HG03442 (cell line): ENCODE results near the gene SNX24.
"Not testable (repeated sequence)": the region's sequence is repeated elsewhere in the genome, so short reads cannot be mapped to it uniquely, and the experiment has no call there.

ENCODE experiments used
- ATAC-seq: cut with Tn5 transposase; IDR thresholded peaks from one replicate; pipeline ENCODE4 v1.9.1; 2021; ENCODE audit warnings: mild to moderate bottlenecking, moderate library complexity; ENCODE audit not compliant: unreplicated experiment

Gene SNX24

DNA sequence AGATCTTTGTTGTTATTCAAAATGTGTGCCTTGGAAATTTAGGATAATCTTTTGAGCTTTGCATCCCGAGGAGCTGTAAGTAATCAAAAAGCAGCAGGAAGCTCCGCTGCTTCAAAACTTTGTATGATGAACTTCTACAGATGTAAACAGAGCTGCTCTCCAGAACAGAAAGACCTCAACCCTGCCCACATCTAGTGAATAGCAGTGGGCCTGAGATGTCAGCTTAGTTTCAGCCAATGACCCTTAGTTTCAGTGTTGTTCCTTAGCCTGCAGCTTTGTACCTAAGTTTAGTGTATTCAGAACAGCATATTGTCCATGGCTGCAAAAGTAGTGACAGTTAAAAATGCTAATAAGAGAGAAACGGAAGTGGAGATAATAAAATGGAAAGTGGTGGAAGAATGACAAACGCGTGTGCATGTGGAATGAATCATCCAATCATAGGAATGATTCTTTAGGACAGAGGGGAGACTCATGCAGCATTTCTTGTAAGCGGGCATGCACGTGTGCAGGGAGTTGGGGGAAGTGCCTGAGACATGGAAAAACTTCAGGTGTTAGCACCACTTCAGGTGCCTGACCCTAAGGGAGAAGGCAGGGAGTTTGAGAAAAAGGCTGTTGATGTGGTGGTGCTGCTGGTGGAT lies 24.9 kb downstream of the SNX24 start:
- ATAC-seq, result no peak

DNA sequence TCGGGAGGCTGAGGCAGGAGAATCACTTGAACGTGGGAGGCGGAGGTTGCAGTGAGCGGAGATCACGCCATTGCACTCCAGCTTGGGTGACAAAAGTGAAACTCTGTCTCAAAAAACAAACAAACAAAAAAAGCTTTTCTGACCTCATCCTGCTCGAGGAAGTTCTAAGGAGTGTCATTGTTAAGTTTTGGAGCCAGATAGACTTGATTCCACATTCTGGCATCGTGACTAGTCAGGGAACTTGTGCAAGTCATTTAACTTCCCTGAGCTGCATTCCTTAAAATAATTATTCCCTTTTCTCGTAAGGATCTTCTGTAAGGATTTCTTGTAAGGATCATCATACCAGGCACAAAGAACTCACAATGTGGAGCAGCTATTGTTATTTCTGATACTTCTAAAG lies 26.2 kb downstream of the SNX24 start:
- ATAC-seq, result no peak

DNA sequence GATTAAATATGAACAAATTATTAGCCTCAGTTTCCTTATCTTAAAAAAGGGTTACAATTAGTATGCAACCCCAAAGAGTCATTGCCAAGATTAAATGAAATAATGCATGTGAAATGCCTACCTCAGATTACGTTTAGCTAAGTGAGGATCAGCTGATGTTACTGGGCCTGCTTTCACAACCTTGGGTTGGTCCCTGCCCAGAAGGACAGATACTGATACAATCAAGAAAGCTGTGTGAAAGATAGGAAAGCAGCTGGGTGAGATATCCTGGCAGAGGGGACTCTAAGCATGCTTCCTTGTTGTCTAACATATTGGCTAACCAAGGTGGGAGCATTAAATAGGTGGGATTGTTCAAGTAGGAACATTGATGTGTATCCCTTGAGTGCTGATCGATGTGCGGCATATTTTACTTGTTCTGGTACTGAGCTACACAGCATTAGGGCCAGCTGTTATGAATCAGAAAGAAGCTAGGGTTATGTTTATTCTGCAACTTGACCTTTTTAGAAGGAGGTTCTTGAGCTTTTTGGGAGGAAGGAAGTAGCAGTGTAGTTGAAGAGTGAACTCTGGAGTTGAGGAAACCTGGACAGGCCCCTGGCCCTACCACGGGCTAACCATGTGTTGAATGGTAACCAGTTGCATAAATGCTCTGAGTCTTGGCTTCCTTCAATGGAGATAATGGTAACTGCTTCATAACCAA lies 28.9 kb downstream of the SNX24 start:
- no peak for ATAC-seq

DNA sequence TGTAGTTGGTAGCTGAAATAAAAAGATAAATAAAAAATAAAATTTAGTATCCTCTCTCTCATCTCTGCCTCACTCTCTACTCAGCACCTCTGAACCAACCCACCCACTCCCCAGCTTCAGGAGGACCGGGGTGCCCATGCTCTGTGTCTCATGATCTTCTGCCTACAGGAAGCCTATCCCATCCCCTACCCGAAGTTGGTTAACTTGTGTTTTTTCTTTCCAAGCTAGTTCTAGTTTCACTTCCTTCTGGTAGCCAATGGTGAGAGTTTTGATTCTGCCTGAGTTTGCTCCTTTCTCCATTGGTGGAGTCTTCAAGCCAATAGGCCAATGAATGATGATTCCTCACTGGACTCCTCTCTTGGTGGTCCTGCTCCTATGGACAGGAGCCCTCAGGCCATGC lies 32.1 kb downstream of the SNX24 start:
- peak; percentile 52 for ATAC-seq

DNA sequence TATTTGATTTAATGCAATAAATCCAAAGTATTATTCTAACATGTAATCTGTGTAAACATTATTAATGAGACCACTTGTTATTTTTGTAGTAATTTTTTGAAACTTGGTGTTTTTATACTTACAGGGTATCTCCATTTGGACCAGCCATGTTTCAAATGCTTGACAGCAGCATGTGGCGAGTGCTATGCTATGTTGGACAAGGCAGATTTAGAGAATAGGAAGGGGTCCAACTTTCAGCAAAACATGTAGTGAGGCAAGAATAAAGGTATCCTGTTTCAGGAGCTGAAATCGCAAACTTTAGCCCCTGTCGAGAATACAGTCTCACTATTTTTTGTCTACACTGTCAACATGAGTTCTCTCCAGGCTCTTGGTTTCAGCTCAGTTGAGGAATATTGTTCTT lies 33.7 kb downstream of the SNX24 start:
- no peak for ATAC-seq

DNA sequence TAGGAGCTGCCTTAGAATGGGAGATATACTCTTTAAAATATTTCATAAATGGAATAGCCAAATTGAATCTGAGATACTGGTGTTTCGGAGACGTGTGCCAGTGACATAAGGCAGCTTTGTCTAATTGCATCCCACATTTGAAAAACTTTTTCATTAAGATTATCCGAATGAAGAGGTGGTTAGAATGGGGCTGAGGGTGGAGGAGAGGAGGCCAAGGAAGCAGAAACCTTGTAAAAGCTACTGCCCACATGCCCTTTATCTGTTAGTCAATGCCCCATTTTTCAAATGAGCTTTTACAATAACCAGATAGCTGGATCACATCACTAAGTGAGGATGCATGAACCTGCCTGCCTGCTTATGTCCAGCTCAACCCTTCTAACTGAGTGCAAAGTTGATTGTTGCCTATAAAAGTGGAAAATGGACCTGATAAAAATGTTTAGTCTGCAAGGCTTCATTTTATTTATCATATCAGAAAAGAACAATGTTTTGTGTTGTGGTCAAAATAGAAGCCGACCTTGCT lies 34.8 kb downstream of the SNX24 start:
- ATAC-seq, result no peak

DNA sequence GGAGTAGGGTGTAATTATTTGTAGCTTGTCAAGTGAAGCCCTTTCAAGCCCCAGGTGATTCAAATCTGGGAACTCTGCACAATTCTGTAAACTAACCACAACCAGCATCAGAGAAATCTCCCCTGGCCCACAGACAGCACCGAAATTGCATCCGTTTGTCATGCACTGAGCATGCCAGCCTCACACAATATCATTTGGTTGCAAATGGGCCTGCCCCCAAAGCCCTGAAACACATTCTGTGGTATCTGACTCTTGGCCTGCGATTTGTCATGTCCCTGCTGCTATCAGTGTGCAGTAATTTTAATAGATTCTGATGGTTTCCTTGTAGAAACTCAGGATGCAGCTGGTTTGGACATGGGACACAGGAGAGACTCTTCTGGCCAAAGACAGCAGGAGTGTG lies 35.3 kb downstream of the SNX24 start:
- ATAC-seq, result peak; percentile 88

DNA sequence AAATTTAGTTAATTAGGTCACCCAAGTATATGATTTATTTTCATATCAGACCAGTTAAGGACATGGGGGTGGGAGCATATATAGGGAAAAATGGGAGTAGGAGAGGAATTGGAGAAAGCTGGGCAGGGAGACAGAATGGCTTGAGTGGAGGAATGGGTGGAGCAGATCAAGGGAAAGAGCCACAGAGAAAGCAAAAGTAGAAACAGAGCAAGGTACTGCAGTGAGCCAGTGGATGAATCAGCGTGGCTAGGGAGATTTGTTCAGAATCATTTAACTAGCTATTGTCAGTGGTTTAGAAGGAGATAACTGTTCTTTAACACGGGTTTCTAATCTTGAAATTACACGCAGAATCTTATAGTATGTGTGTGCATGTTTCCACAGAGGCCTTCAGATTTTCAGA lies 37.4 kb downstream of the SNX24 start:
- ATAC-seq, result peak; percentile 44

DNA sequence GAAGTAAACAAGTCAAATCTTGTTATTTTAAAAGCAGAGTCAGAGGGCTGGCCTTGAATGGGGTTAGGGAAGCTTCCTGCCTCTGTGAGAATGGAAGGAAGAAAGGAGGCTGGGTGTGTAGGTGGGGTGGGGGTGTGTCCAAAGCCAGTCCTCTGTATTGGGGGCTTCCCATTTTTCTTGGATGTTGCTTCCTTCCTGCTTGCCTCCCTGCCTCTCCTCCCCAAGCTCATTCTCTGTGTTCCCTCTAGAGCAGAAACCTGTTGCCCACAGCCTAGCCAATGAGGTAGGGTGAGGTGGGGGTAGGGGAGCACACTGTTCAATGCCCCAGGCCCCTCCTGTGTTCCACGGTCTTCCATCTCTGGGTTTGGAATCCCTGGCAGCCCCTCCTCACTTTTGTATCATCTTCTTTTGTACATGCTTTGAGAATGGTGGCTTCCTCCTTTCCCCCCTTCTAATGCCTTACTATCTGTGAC lies 39.7 kb downstream of the SNX24 start:
- no peak for ATAC-seq

DNA sequence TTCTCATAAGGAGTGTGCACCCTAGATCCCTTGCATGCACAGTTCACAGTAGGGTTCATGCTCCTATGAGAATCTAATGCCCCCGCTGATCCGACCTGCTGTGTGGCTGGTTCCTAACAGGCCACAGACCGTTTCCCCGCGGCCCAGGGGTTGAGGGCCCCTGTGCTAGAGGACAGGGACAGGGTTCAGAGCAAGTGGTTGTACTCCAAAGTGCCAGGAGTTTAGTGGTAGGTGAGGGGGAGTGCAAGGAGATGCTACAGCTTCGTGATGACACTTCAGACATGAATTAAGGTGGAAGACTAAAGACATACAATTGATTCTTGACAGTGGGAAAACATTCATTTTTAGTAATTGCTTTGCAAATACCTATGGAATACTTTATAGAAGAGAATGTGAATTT lies 40.5 kb downstream of the SNX24 start:
- no peak for ATAC-seq

DNA sequence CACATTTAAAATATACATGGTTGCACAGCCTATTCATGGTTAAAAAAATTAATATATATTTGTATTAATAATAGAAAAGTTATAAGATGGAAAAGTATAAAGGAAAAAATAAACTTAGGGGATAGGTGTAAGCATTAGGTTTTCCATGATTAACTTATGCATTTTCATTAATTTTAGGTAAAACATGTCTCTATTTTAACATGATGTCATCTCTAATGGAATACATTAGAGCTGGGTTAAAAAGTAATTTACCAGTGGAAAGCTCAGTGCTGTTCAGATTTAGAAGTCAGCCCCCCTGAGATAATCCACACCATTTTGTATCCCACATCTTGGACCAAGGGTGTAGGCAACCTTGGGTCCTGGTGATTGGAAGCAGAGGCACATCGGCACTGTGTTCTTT lies 49.7 kb downstream of the SNX24 start:
- no peak for ATAC-seq

DNA sequence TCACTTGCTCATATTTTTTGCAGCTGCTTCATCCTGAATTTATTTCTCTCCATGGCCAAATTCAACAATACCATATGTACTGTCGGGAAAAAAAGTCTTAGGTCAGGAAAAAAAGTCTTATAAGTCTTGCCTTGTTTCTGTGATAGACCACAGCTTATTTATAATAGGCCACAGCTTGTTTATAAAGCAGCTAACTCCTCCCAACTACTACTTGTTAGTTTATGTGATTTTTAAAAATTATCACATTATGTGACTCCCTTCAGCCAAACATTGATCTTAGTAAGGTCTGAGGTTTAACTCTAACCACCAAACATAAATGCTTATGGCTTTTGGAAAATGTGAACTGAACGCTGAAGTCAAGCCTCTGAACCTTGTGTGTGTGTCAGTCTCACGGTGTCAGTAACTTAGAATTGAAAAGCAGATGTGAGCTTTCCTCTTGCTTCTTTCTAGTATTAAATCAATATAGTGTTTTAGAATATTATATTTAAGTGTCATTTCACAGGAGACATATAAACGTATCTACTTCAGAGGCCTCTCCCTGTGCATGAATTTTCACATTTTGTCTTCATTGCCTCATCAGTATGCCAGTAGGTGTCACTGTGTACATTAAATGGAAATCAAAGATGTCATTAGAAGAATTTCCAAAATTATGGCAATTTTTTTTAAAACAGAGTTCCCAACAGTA lies 51.3 kb downstream of the SNX24 start:
- no peak for ATAC-seq

DNA sequence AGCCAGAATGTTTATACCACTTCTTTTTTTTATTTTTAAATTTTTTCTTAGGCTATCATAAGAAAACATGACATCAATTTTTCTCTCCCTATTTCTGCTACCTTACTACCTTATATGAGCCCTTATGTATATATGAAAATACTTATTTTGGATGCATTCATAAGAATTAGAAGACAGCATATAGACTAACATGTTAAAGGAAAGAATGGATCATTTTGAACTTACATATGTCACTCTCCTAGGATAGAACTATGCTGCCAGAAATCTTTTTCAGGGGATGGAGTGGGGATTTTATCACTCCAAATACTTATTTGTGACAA lies 51.8 kb downstream of the SNX24 start:
- ATAC-seq, result no peak

DNA sequence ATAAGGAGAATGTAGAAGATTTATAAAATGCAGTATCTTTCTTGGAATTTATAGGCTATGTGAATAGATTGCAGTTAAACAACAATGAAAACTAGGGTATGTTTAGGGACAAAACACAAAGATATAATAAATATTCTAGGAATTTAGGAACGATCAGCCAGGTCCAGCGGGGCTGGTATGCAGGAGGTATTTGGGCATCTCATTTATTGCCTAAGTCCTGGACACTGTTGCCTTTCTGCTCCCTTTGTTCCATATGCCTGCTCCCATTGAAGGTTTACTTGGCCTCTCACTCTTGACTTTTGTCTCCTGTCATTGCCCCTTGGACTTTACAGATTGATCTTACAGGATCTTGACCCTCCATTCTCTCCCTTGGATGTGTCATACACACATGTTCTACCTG lies 55.9 kb downstream of the SNX24 start:
- no peak for ATAC-seq

DNA sequence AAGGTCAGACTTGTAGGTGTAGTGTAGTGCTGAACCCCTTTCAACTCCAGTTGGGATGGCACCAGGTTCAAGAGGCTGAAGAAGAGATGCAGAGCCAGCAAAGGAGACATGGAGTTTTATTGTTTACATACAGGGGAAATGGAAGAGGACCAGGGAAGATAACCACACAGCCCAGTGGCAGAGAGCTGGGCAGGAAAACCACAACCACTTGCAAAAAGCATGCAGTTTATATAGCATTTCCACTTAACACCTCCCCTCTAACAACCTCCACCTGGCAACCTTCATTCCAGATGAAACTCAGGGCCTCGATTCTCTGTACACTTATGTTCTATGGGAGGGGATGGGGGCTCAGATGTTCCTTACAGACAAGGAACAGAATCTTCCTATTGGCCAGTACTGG lies 56.9 kb downstream of the SNX24 start:
- no peak for ATAC-seq

DNA sequence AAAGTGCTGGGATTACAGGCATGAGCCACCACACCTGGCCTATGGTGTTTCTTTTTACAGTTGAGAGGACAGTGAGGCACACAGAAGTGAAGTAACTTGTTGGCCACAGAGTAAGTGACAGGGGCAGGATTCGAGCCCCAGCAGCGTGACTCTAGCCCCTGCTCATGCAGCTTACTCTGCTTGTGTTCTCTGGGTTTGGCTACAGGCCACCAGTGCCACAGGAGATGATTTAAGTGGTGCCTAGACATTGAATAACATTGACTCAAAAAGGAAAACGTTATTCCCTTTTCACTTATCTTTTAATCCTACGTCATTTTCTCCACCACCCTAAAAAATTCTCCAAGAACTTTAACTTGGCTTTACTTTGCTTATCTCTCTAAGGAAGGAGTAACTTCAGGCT lies 61.4 kb downstream of the SNX24 start:
- no peak for ATAC-seq

DNA sequence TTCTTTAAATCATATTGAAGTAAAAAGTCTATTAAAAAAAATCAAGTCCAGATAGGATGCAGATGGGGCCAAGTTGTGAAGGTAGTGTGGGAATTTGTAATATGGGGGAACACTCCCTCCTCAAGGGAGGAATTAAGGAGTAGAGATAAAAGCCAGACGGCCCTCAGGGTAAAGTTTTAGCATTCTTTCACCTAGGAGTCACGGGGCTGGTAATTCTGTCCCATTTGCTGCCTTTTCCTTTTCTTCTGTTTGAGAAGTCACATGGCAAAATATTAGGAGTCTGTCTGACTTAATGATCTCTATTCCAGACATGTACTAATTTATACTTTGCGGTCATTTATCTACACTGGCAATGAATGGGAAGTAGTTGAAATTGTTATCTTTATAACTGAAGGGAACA lies 61.9 kb downstream of the SNX24 start:
- ATAC-seq, result no peak

DNA sequence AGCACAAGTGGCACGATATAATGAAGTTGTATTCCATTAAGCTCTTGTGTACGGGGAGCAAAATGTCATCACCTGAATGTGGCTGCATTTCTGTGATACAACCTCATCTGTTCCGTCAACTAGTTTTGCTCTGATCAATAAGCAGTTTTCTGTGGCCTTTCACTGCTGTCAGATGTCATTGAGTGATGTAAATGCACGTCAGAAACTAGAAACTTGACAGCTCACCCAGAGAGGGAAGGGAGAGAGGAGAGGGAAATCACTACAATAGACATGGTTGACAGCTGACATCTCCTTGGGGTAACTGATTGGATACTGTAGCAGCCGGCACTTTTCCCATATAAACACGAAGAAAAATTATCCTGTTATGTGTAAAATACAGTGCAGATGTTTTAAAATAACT lies 62.7 kb downstream of the SNX24 start:
- no peak for ATAC-seq

DNA sequence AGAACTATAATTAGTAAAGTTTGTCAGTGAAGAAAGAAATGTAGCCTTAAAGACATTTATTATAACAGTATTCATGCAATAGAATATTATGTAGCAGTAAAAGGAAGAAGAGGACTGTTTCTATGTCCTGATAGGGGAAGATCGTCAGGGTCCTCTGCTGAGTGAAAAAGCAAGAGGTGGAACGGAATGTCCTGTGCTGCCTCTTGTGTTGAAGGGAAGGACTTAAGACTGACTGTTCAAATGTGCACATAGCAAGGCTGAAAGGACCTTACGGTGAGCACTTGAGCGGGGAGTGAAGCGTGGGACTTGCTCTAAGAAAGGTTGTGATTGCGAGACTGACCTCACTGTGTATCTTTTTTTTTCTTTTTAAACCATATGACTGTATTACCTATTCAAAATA lies 63.2 kb downstream of the SNX24 start:
- ATAC-seq, result no peak

DNA sequence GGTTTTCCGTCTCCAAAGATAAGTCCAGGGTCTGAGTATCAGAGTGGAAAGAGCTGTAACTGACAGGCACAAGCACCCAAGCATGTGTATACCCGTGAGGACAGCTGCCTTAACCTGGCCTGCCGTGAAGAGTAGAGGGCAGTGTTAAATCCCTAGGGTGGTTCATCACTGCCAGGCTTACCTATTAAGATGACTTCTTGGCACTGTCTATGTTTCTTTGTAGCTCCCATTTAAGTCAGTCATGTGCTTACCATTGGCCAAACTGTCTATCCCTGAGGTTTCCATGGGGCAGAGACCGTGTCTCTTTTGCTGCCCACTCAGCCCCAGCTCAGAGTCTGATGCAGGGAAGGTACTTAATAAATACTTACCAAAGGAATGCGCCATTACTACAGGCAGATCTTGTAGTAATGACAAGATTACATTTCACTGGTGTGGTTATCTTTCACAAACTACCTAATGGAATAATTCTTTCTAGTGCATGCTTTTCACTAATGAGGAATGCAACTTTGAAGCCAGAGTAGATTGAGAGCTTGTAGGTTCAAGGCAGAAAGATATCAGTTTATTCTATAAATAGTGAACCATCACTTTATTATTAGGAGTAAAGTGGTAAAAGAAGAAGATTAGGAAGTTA lies 64.2 kb downstream of the SNX24 start:
- no peak for ATAC-seq

DNA sequence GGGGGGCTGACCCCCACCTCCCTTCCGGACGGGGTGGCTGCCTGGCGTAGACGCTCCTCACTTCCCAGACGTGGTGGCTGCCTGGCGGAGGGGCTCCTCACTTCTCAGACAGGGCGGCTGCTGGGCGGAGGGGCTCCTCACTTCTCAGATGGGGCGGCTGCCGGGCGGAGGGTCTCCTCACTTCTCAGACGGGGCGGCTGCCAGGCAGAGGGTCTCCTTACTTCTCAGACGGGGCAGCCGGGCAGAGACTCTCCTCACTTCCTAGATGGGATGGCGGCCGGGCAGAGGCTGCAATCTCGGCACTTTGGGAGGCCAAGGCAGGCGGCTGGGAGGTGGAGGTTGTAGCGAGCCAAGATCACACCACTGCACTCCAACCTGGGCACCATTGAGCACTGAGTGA lies 68.0 kb downstream of the SNX24 start:
- ATAC-seq, result not testable (repeated sequence)
